Measurements from ENCODE around the gene ITSN1.
"Not testable (repeated sequence)": the region's sequence is repeated elsewhere in the genome, so short reads cannot be mapped to it uniquely, and the experiment has no call there.

ITSN1 gene

GRCh38 chr21:33684068-33684467 is 41.8 kb downstream of the ITSN1 start:
- no peak for DNase-seq

DNA sequence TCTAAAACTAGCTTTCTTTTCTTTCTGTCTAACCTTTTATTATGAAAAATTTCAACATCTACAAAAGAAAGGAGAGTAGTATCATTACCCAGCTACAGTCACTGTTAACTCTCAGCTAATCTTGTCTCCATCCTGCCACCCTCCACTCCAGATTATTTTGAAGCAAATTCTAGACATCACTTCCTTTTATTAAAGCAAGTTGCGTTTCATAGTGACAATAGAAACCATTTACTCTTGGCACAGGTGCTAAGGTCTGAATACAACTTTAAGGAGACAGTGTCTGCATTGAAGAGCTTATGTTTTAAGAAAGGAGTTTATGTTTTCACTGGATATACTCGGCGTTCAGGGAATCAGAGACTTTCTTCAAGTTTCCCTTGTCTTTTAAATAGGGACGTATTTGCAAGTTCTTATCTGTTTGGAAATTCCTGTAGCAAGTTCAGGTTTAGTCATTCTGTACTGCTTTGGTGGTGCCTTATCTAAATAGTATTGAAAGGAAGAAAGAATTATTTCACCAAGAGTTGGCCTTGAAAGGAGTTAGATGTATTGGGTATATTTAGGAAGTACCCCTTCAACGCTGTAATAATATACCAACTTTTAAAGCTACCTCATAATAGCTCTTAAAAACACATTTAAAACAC is 42.7 kb downstream of the ITSN1 start:
- DNase-seq, result no peak

- DNase-seq, result no peak
Measured at GRCh38 chr21:33685613-33686197, 43.4 kb downstream of the ITSN1 start.

- DNase-seq, result no peak
Measured at GRCh38 chr21:33686386-33686785, 44.1 kb downstream of the ITSN1 start.

- DNase-seq, result no peak
Measured at GRCh38 chr21:33687634-33688033, 45.3 kb downstream of the ITSN1 start.

- no peak for DNase-seq
Measured at GRCh38 chr21:33688353-33688752, 46.1 kb downstream of the ITSN1 start.

DNA sequence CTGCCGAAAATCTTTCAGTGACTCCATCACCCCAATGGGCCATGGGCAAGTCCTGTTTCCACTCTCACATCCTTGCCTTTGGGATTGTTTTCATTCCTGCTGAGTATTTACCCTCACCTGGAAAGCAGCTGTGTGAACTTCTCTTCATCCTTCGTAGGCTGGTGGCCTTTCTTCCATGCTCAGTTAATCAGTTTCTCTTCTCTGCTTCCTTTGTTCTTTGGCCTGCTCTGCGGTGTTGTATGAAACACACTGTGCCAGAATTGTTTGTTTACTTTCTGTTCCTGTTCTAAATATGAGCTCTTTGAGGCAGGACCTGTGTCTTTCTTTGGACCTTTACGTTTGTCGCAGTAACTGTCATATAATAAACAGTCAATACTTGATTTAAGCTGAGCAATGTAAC is 48.6 kb downstream of the ITSN1 start:
- DNase-seq, result no peak

DNA sequence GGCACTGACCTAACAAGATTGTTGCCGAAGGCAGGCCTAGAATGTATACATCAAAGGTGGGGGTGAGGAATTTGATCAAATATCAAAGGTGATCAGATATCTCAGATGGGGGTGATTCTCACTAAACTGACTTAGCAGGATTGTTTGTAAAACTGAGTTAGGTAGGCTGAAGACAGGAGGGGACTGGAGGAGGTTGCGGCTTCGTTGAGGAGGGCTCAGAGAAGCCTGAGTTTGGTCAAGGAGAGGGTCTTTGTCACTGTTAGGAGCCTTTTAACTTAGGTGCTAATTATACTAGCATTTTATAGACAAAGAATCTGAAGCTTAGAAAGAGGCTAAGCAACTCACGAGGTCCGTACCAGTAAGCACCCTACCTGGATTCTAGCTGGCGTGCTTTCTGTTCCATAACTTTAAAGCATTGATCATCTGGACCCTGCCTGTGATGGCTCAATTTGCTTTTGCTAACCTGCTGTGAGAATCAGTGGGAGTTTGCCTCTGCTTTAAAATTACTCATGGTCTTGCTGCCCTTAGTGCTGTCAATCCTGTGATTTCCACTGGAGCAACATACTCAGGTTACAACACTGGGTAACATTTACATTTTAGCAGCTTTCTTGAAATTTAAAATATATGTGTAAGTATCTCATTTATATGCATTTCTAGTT is 49.8 kb downstream of the ITSN1 start:
- no peak for DNase-seq

- no peak for DNase-seq
Measured at GRCh38 chr21:33695813-33696212, 53.5 kb downstream of the ITSN1 start.

DNA sequence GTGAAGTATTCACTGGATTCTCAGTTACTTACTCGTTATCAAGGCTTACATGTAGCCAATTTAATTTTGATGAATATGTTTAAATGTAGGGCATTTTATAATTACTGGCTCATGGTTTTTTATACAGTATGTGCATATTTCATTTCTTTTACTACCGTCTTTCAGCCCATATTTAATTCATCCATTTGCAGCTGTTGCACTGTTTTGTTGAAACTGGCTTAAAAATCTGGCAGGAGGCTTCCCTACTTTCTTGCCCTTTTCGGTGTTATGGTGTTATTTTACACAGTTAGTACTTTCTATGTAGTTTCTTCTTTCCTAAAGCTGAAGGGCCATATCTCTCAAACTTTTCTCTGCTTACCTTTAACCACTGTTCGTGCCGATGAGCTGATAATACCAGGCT is 54.2 kb downstream of the ITSN1 start:
- DNase-seq, result no peak

DNA sequence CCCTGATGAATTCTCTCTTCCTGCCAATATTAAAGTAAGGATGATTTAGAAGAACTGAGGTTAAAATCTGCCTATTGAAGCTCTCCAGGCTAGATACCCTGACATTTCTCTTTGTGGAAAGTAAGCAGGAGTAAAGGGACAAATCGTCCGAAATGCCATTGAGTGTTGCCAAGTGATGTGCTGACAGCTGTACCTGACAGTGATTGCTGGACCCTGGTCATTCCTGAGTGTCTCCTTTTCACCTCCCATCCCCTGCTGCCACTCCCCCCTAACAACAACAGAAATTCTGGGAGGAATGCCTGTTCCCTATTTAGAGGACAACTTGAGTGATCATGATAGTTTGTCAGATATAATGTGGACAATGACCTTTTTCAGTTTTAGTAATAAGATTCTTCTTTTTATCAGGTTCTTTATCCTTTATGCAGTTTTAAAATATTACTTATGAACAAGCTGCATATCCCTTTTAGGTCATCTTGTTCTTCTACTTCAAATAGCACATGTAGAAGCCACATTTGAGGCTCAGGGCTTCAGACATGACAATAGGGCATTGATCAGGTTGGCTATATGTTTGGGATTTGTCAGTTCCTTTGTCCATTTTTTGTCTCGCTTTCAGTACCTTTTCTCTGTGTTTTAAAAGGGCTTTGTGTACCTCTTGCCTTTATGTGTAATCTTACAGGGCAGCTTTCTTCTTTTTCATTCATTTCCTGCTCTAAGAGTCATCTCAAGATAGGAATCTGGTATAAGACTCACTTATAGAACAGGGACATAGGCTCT is 56.0 kb downstream of the ITSN1 start:
- no peak for DNase-seq

- DNase-seq, result no peak
Measured at GRCh38 chr21:33699277-33699676, 57.0 kb downstream of the ITSN1 start.

- no peak for DNase-seq
Measured at GRCh38 chr21:33700491-33700890, 58.2 kb downstream of the ITSN1 start.

DNA sequence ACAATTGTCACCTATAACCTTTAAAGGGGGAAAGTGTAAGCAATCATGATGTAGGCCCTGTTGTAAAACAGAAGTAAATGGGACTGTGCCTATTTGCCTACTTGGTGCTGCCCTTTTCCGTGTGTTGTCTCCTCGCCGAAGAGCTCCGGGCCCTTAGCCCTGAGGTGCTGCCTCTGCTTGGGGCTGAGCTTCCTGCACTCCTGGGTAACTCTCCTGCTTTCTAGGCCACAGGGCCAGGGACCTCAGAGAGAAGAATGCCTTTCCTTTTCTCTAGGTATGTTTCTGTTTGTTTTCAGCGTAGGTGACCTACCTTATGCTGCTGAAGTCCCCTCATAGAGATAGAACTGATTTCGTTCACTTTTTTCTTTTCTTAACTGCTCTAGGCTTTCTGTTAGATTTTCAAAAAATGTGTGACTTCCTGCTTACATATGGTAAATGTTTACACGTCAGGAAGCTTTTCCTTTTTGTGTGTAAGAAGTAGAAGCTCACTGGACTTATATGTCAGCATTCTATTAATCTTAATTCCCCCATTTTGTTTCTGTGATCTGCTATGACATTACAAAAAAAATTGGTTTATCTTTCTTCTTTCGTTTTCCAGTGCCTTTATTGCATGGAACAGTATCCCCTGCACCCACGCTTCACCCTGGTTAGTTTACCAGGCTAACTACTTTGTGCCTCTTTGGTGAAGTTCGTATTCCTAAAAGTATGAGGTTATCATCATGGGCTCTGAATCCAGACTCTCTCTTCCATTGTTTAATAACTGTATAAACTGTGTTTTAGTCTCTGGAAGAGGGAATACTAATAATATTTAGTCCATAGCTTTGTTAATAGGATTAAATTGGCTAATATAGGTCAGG is 61.7 kb downstream of the ITSN1 start:
- DNase-seq, result no peak

DNA sequence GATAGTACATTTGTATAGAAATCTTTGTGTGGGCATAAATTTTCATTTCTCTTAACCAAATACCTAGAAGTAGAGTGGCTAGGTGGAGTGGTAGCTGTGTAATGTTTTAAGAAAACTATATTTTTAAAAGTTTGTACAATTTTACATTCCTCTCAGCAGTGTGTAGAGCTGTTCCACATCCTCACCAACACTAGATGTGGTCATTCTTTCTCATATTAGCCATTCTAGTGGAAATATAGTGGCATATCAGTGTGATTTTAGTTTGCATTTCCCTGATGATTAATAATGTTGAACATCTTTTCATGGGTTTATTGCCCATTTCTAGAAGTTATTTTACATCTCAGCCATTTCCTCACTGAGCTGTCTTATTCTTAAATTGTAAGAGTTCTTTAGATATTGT is 65.5 kb downstream of the ITSN1 start:
- DNase-seq, result no peak

- no peak for DNase-seq
Measured at GRCh38 chr21:33708874-33709273, 66.6 kb downstream of the ITSN1 start.

GRCh38 chr21:33712022-33712803 is 69.9 kb downstream of the ITSN1 start:
- no peak for DNase-seq

GRCh38 chr21:33721081-33721480 is 78.8 kb downstream of the ITSN1 start:
- DNase-seq, result no peak

DNA sequence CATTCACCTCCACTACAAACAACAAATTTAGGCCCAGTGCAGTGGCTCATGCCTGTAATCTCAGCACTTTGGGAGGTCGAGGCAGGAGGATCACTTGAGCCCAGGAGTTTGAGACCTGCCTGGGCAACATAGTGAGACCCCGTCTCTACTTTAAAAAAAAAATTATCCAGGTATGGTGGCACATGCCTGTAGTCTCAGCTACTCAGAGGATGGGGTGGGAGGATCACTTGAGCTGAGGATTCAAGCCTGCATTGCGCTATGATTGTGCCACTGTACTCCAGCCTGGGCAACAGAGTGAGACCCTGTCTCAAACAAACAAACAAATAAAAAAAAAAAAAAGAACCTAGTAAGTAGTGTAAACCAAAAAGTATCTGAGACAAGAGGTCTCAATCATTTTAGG is 86.8 kb downstream of the ITSN1 start:
- DNase-seq, result not testable (repeated sequence)

GRCh38 chr21:33729641-33730040 is 87.3 kb downstream of the ITSN1 start:
- no peak for DNase-seq

GRCh38 chr21:33731447-33731846 is 89.1 kb downstream of the ITSN1 start:
- no peak for DNase-seq

GRCh38 chr21:33732038-33732437 is 89.7 kb downstream of the ITSN1 start:
- DNase-seq, result no peak

Data from activated CD4-positive, alpha-beta T cell treated with anti-CD3 and anti-CD28 coated beads, Interleukin-2, amount 50 U/mL, for 1 hour (primary cell).